Ectodermal cell (in vitro differentiated cells): ENCODE data around the gene HK2.

ENCODE experiments used
- H3K27ac ChIP-seq: 2 replicates; pipeline ENCODE4 v1.7.0; 2013; ENCODE audit warnings: mild to moderate bottlenecking, low read depth, low read length; ENCODE audit not compliant: insufficient read depth, poor library complexity, severe bottlenecking
- H3K27me3 ChIP-seq: 2 replicates; pipeline ENCODE4 v1.7.0; 2013; ENCODE audit warnings: mild to moderate bottlenecking, low read length; ENCODE audit not compliant: insufficient read depth, control insufficient read depth, poor library complexity, severe bottlenecking
- H3K36me3 ChIP-seq: one replicate; pipeline ENCODE4 v1.7.0; 2013; ENCODE audit warnings: low read length; ENCODE audit not compliant: control insufficient read depth, insufficient read depth
- H3K4me1 ChIP-seq: one replicate; pipeline ENCODE4 v1.7.0; 2013; ENCODE audit warnings: low read length; ENCODE audit not compliant: control insufficient read depth, insufficient read depth
- H3K4me3 ChIP-seq: 2 replicates; pipeline ENCODE4 v1.7.0; 2013; ENCODE audit warnings: low read depth, low read length, control low read depth; ENCODE audit not compliant: insufficient read depth
- H3K9me3 ChIP-seq: 2 replicates; pipeline ENCODE4 v1.7.0; 2013; ENCODE audit warnings: mild to moderate bottlenecking, low read length, moderate library complexity; ENCODE audit not compliant: control insufficient read depth
- WGBS, 2 experiments: methylation state at CpG; one replicate each; pipeline ENCODE4 v1.1.7; 2013; ENCODE audit warnings: missing lambda C conversion rate in 2 of 2; 5-methylcytosine and 5-hydroxymethylcytosine counted together

HK2 gene

GRCh38 chr2:74834792-74835755 is 1.1 kb downstream of the HK2 start:
- Histone ChIP-seq H3K4me1 (peaks cover 14% of the 10 kb centered on the region), H3K4me3 (peak overlapping the region; percentile 90), H3K36me3 (no peaks in the 10 kb centered on the region), H3K27ac (peak overlapping the region; percentile 71), H3K9me3 (no peaks in the 10 kb centered on the region), H3K27me3 (peaks cover 23% of the 10 kb centered on the region)
- WGBS, 2 experiments = 0% methylated on average over 87 of the region's 87 CpGs

GRCh38 chr2:74835831-74836674 is 2.1 kb downstream of the HK2 start:
- H3K36me3 ChIP-seq = no peaks in the 10 kb centered on the region
- peak overlapping the region; percentile 71 for H3K27ac ChIP-seq
- H3K27me3 ChIP-seq = peaks cover 23% of the 10 kb centered on the region
- H3K4me1 ChIP-seq = peaks cover 14% of the 10 kb centered on the region
- no peaks in the 10 kb centered on the region for H3K9me3 ChIP-seq
- 18 to 20% methylated on average over 15 of the region's 15 CpGs for WGBS, 2 experiments
- peak overlapping the region; percentile 90 for H3K4me3 ChIP-seq

GRCh38 chr2:74836675-74837401 is 2.9 kb downstream of the HK2 start:
- Histone ChIP-seq H3K27ac (no peak overlapping the region), H3K36me3 (no peaks in the 10 kb centered on the region), H3K4me3 (no peak overlapping the region), H3K27me3 (peaks cover 16% of the 10 kb centered on the region), H3K4me1 (peaks cover 14% of the 10 kb centered on the region), H3K9me3 (no peaks in the 10 kb centered on the region)
- WGBS, 2 experiments = 41 to 43% methylated on average over 9 of the region's 9 CpGs

- Histone ChIP-seq H3K27me3 (no peaks in the 10 kb centered on the region), H3K4me1 (peaks cover 10% of the 10 kb centered on the region), H3K9me3 (no peaks in the 10 kb centered on the region), H3K27ac (no peak overlapping the region), H3K4me3 (no peak overlapping the region), H3K36me3 (no peaks in the 10 kb centered on the region)
- WGBS, 2 experiments = 84 to 90% methylated on average over 2 of the region's 2 CpGs
Observed at GRCh38 chr2:74841641-74842040, 7.7 kb downstream of the HK2 start.

GRCh38 chr2:74843433-74843832 is 9.5 kb downstream of the HK2 start:
- Histone ChIP-seq H3K4me3 (no peak overlapping the region), H3K27me3 (no peaks in the 10 kb centered on the region), H3K36me3 (no peaks in the 10 kb centered on the region), H3K9me3 (no peaks in the 10 kb centered on the region), H3K4me1 (peaks cover 6% of the 10 kb centered on the region), H3K27ac (no peak overlapping the region)
- 92 to 95% methylated on average over 3 of the region's 3 CpGs for WGBS, 2 experiments

GRCh38 chr2:74843899-74844298 is 10.0 kb downstream of the HK2 start:
- H3K4me3 ChIP-seq = no peak overlapping the region
- no peaks in the 10 kb centered on the region for H3K36me3 ChIP-seq
- H3K27ac ChIP-seq = no peak overlapping the region
- no peaks in the 10 kb centered on the region for H3K9me3 ChIP-seq
- peaks cover 10% of the 10 kb centered on the region for H3K4me1 ChIP-seq
- no peaks in the 10 kb centered on the region for H3K27me3 ChIP-seq

- Histone ChIP-seq H3K4me1 (peaks cover 16% of the 10 kb centered on the region), H3K27ac (no peak overlapping the region), H3K9me3 (no peaks in the 10 kb centered on the region), H3K4me3 (no peak overlapping the region), H3K27me3 (no peaks in the 10 kb centered on the region), H3K36me3 (no peaks in the 10 kb centered on the region)
- 96 to 97% methylated on average over 4 of the region's 4 CpGs for WGBS, 2 experiments
Observed at GRCh38 chr2:74844752-74845151, 10.8 kb downstream of the HK2 start.

- Histone ChIP-seq H3K36me3 (no peaks in the 10 kb centered on the region), H3K9me3 (no peaks in the 10 kb centered on the region), H3K27ac (no peak overlapping the region), H3K4me1 (peaks cover 19% of the 10 kb centered on the region), H3K27me3 (no peaks in the 10 kb centered on the region), H3K4me3 (no peak overlapping the region)
- WGBS, 2 experiments = 84 to 86% methylated on average over 8 of the region's 8 CpGs
Observed at GRCh38 chr2:74845217-74845751, 11.4 kb downstream of the HK2 start.

GRCh38 chr2:74845991-74846390 is 12.1 kb downstream of the HK2 start:
- Histone ChIP-seq H3K4me1 (peaks cover 19% of the 10 kb centered on the region), H3K36me3 (no peaks in the 10 kb centered on the region), H3K27ac (no peak overlapping the region), H3K4me3 (no peak overlapping the region), H3K27me3 (no peaks in the 10 kb centered on the region), H3K9me3 (no peaks in the 10 kb centered on the region)
- WGBS, 2 experiments = 93 to 94% methylated on average over 2 of the region's 2 CpGs
